Measurements from ENCODE around the gene SPATC1L. TPM values are rescaled to one million over a fixed set of nuclear protein-coding genes. Genes with fewer than 3 reads are reported as not detected.

The SPATC1L gene
- total RNA-seq, 1 experiment from 2014 or later: 11.3 TPM

DNA sequence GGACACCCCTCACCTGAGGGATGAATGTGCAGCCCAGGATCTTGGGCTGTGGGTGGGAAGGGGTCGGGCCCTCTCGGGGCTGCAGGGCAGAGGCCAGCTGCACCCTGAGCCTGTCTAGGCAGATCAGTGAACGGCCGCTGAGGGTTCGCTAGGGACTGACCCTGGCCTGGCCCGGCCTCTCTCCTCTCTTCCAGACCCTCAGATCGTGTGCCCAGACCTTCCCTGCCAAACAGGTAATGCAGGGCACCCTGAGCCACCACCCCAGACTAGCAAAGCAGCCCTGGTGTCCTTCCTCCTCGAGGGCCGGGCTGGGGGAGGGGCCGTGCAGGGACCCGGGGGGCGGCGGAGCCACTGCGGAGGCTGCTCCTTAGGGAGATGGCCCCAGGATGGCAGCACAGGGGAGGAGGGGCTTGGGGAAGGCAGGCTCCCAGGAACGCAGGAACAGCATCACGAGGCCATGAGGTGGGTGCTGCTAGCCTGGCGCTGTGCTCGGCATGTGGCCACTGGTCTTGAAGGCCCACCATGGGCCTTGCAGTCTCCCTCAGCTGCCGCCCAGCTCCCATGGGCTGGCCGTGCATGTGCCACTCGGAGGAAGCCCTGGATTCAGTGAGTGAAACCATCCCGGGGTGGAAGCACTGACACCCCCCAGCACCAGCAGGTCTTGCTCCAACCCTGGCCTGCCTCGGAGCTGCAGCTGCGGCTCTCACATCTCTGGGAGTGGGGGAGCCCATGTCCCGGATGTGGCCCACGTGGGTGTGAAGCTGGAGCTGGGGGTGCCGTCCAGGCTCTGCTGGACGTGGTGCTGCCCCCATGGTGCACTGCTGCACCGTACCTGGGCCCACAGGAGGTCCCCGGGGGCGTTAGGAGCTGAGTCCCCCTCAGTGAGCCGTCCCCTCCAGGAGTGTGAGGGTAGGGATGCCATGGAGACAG is 57.7 kb downstream of the SPATC1L start:
- TF ChIP-seq, protein P1, sequence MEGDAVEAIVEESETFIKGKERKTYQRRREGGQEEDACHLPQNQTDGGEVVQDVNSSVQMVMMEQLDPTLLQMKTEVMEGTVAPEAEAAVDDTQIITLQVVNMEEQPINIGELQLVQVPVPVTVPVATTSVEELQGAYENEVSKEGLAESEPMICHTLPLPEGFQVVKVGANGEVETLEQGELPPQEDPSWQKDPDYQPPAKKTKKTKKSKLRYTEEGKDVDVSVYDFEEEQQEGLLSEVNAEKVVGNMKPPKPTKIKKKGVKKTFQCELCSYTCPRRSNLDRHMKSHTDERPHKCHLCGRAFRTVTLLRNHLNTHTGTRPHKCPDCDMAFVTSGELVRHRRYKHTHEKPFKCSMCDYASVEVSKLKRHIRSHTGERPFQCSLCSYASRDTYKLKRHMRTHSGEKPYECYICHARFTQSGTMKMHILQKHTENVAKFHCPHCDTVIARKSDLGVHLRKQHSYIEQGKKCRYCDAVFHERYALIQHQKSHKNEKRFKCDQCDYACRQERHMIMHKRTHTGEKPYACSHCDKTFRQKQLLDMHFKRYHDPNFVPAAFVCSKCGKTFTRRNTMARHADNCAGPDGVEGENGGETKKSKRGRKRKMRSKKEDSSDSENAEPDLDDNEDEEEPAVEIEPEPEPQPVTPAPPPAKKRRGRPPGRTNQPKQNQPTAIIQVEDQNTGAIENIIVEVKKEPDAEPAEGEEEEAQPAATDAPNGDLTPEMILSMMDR (IDR thresholded peaks at IDR 0.05; ENCODE audit: unreplicated experiment): no peak
- H3K27ac Mint-ChIP-seq (ENCODE audit: low read depth, unreplicated experiment): no peak overlapping the region
- POLR2A ChIA-PET: no interaction called here
- H3K27me3 Mint-ChIP-seq (ENCODE audit: insufficient read depth, unreplicated experiment): no peaks in the 10 kb centered on the region
- H3K36me3 Mint-ChIP-seq (ENCODE audit: insufficient read depth, unreplicated experiment): no peaks in the 10 kb centered on the region
- H3K4me1 Mint-ChIP-seq (ENCODE audit: insufficient read depth, unreplicated experiment): peaks cover 6% of the 10 kb centered on the region
- BruUV-seq (replicated peaks): no TSS peak
- no peaks in the 10 kb centered on the region for H3K9me3 Mint-ChIP-seq (ENCODE audit: unreplicated experiment)
- intact Hi-C loops (cut with micrococcal nuclease): no loop called here
- CTCF ChIA-PET: no interaction called here
- H3K4me3 Mint-ChIP-seq (ENCODE audit: unreplicated experiment): no peak overlapping the region
- no peak for DNase-seq (ENCODE audit: unreplicated experiment)

DNA sequence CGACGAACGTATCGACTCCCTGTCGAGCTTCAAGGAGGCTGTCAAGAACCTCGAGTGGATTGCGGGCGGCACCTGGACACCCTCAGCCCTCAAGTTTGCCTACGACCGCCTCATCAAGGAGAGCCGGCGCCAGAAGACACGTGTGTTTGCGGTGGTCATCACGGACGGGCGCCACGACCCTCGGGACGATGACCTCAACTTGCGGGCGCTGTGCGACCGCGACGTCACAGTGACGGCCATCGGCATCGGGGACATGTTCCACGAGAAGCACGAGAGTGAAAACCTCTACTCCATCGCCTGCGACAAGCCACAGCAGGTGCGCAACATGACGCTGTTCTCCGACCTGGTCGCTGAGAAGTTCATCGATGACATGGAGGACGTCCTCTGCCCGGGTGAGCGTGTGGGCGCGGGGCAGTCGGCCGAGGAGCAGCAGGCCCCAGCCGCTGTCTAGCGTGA is 58.4 kb downstream of the SPATC1L start:
- POLR2A ChIA-PET: no interaction called here
- no peaks in the 10 kb centered on the region for H3K9me3 Mint-ChIP-seq (ENCODE audit: unreplicated experiment)
- TF ChIP-seq, protein P1 (IDR thresholded peaks at IDR 0.05; ENCODE audit: unreplicated experiment): no peak
- H3K27me3 Mint-ChIP-seq (ENCODE audit: insufficient read depth, unreplicated experiment): no peaks in the 10 kb centered on the region
- H3K36me3 Mint-ChIP-seq (ENCODE audit: insufficient read depth, unreplicated experiment): no peaks in the 10 kb centered on the region
- no peak overlapping the region for H3K4me3 Mint-ChIP-seq (ENCODE audit: unreplicated experiment)
- BruUV-seq (replicated peaks): no TSS peak
- DNase-seq (ENCODE audit: unreplicated experiment): no peak
- H3K27ac Mint-ChIP-seq (ENCODE audit: low read depth, unreplicated experiment): no peak overlapping the region
- CTCF ChIA-PET: interaction anchor here (0.6 kb wide), 1 partner anchor 34 kb away, joined by 4 read pairs; no protein-coding TSS in a partner anchor
- peaks cover 6% of the 10 kb centered on the region for H3K4me1 Mint-ChIP-seq (ENCODE audit: insufficient read depth, unreplicated experiment)
- intact Hi-C loops (cut with micrococcal nuclease): no loop called here

- no peak overlapping the region for H3K27ac Mint-ChIP-seq (ENCODE audit: low read depth, unreplicated experiment)
- BruUV-seq (replicated peaks): no TSS peak
- DNase-seq (ENCODE audit: unreplicated experiment): no peak
- TF ChIP-seq, protein P1 (IDR thresholded peaks at IDR 0.05; ENCODE audit: unreplicated experiment): no peak
- H3K4me3 Mint-ChIP-seq (ENCODE audit: unreplicated experiment): no peak overlapping the region
- H3K27me3 Mint-ChIP-seq (ENCODE audit: insufficient read depth, unreplicated experiment): no peaks in the 10 kb centered on the region
- intact Hi-C loops (cut with micrococcal nuclease): no loop called here
- CTCF ChIA-PET: interaction anchor here (0.6 kb wide), 2 partner anchors 35 to 530 kb away, joined by 4 to 5 read pairs; no protein-coding TSS in a partner anchor
- H3K4me1 Mint-ChIP-seq (ENCODE audit: insufficient read depth, unreplicated experiment): peaks cover 6% of the 10 kb centered on the region
- no peaks in the 10 kb centered on the region for H3K9me3 Mint-ChIP-seq (ENCODE audit: unreplicated experiment)
- H3K36me3 Mint-ChIP-seq (ENCODE audit: insufficient read depth, unreplicated experiment): no peaks in the 10 kb centered on the region
- POLR2A ChIA-PET: no interaction called here
Measured at GRCh38 chr21:46124926-46125845, 59.1 kb downstream of the SPATC1L start.
